ENCODE results near the gene TPR.

The TPR gene

GRCh38 chr1:186327331-186327730, 47.7 kb downstream of the TPR start:
- no peak for DNase-seq

- DNase-seq: peak; percentile 5
These were observed 49.0 kb downstream of the TPR start for GRCh38 chr1:186326009-186326408.

- DNase-seq: peak; percentile 30
These were observed 49.8 kb downstream of the TPR start for GRCh38 chr1:186325239-186325638.

GRCh38 chr1:186323865-186324264, 51.2 kb downstream of the TPR start:
- DNase-seq: no peak

- DNase-seq: no peak
These were observed 59.5 kb downstream of the TPR start for GRCh38 chr1:186315570-186315969.

- DNase-seq: no peak
These were observed 63.5 kb downstream of the TPR start for GRCh38 chr1:186311375-186312051.

GRCh38 chr1:186310307-186310706, 64.7 kb downstream of the TPR start:
- no peak for DNase-seq

- DNase-seq: no peak
These were observed 66.6 kb downstream of the TPR start for GRCh38 chr1:186308264-186309060.

GRCh38 chr1:186307445-186307844, 67.6 kb downstream of the TPR start:
- DNase-seq: no peak

- DNase-seq: no peak
These were observed 68.5 kb downstream of the TPR start for GRCh38 chr1:186306533-186306932.

- peak; percentile 53 for DNase-seq
These were observed 69.8 kb downstream of the TPR start for GRCh38 chr1:186304982-186305949.

GRCh38 chr1:186303911-186304310, 71.1 kb downstream of the TPR start:
- DNase-seq: no peak

- peak; percentile 10 for DNase-seq
These were observed 72.6 kb downstream of the TPR start for GRCh38 chr1:186302381-186302920.

- DNase-seq: no peak
These were observed 73.6 kb downstream of the TPR start for GRCh38 chr1:186301448-186301847.

- no peak for DNase-seq
These were observed 75.0 kb downstream of the TPR start for GRCh38 chr1:186300056-186300455.

- DNase-seq: no peak
These were observed 75.5 kb downstream of the TPR start for GRCh38 chr1:186299570-186299969.

- no peak for DNase-seq
These were observed 76.2 kb downstream of the TPR start for GRCh38 chr1:186298851-186299250.

- no peak for DNase-seq
These were observed 77.5 kb downstream of the TPR start for GRCh38 chr1:186297439-186298045.

- no peak for DNase-seq
These were observed 79.1 kb downstream of the TPR start, which contains the start of gene PRG4 for GRCh38 chr1:186295980-186296379. Gene PRG4 (plus strand): TSS chr1:186296279.

- DNase-seq: no peak
These were observed 82.2 kb downstream of the TPR start for GRCh38 chr1:186292875-186293274.

- peak; percentile 33 for DNase-seq
These were observed 83.8 kb downstream of the TPR start for GRCh38 chr1:186291271-186291670.

- DNase-seq: no peak
These were observed 85.0 kb downstream of the TPR start for GRCh38 chr1:186289943-186290545.

Measured in fibroblast of skin of back (primary cell).